HG02885 (cell line): ENCODE measurements around the gene ALG1L2.
"Not testable (repeated sequence)": the region's sequence is repeated elsewhere in the genome, so short reads cannot be mapped to it uniquely, and the experiment has no call there.

Experiments
- ATAC-seq: cut with Tn5 transposase; IDR thresholded peaks from one replicate; pipeline ENCODE4 v1.9.1; 2021; ENCODE audit warnings: mild to moderate bottlenecking; ENCODE audit not compliant: unreplicated experiment, poor library complexity

The ALG1L2 gene

GRCh38 chr3:130081351-130081881 is at the start of gene ALG1L2:
Gene ALG1L2, plus strand, starts transcription at chr3:130081831. Its CDS starts 186 bp downstream, at chr3:130082017.
- ATAC-seq = no peak

DNA sequence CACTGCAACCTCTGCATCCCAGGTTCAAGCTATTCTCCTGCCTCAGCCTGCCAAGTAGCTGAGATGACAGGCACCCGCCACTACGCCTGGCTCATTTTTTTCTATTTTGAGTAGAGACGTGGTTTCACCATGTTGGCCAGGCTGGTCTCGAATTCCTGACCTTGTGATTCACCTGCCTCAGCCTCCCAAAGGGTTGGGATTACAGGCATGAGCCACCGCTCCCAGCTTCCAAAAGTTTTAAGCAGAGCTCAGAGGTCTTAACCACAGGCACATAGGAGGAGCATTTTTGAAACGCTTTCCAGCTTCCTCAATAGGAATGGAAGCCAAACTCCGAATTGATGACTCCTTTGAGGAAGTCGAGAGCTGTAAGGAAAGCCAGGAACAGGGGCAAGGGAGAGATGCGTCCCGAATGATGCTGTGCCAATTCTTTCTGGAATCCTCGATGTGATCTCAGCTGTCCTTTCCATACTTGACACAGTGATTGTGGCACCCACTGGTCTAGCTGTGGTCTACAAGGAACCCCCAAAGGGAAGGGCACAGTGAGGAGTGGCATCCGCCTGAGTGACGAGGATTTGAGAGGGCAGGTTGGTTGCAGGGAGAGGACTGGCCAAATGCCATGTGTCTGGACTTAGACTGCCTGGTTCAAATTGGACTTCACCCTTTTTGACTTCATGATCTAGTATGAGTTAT is 44.4 kb upstream of the ALG1L2 start:
- ATAC-seq = not testable (repeated sequence)

- not testable (repeated sequence) for ATAC-seq
Measured at GRCh38 chr3:130042736-130043135, 38.9 kb upstream of the ALG1L2 start.

DNA sequence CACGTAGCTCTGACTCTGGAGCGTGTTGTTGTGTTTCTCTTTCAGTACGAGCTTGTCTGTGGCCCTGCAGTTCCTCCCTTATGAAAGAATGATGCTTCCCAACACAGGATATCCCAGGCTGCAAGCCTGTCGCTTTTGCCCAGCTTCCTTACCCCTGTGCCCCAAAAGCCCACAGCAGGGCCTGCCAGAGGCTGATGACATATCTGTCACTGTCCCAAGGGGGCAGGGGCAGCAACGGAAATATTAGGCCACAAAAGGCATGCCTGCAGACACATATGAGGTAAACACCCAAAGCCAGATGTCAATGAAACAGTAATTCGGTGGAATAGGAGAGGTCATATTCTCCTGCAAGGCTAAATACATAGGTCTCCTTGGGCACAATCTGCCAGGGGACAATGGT is 38.0 kb upstream of the ALG1L2 start:
- ATAC-seq = not testable (repeated sequence)

GRCh38 chr3:130044370-130044769 is 37.3 kb upstream of the ALG1L2 start:
- no peak for ATAC-seq

DNA sequence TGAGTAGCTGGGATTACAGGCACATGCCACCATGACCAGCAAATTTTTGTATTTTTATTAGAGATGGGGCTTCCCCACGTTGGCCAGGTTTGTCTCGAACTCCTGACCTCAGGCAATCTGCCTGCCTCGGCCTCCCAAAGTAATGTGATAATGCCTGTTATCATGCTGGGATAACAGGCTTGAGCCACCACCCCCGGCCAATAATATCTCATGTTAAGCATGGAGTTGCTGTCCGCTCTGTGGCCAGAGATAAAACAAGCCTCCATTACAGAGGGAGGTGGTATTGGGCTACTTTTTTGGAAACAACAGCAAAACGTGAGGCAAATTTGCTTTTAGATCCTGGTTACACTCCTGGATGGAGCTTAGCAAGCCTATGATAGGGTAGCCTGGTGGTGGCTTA is 32.9 kb upstream of the ALG1L2 start:
- ATAC-seq = no peak

DNA sequence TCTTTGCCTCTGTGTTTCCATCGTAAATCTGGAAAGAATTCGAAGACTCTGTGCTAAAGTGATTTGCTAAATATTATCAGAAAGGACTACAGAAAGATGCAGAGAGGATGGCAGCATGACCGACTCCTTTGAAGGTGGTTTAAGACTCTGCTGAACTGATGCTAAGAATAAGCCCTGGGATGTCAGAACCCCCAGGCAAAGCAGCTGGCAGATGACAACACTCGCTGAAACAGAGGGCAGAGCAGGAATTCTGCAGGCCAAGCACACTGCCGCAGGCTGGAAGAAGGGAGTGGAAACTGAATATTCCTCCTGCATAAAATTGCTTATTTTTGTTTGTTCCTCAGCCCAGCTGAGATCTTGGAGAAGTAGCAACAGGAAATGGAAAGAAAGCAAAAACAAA is 29.3 kb upstream of the ALG1L2 start:
- ATAC-seq = not testable (repeated sequence)

DNA sequence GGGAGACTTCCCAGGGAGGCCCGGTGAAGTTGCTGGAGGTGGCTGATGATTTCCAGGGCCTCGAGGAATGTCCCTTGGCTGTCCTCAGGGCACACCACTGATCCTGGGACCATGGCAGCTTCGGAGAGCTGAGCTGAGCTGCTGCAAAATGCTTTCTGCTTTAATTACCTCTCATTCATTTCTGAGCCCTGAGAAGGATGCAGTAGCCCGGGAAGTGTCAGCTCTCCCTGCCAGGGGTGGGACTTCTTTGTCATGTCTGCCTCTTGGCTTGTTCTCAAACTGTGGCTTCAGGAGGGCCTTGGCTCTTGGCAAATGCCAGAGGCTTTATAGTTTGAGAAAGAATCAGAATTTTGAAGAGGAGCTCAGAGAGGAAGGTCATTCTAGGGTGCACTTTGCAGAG is 28.7 kb upstream of the ALG1L2 start:
- ATAC-seq = not testable (repeated sequence)

DNA sequence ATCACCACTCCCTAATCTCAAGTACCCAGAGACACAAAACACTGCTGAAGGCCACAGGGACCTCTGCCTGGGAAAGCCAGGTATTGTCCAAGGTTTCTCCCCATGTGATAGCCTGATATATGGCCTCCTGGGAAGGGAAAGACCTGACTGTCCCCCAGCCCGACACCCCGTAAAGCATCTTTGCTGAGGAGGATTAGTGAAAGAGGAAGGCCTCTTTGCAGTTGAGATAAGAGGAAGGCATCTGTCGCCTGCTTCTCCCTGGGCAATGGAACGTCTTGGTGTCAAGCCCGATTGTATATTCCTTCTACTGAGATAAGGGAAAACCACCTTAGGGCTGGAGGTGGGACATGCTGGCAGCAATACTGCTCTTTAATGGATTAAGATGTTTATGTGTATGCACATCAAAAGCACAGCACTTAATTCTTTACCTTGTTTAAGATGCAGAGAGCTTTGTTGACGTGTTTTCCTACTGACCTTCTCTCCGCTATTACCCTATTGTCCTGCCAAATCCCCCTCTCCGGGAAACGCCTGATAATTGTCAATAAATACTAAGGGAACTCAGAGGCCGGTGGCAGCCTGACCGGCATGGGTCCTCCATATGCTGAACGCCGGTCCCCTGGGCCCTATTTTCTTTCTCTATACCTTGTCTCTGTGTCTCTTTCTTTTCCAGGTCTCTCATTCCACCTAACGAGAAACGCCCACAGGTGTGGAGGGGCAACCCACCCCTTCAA is 23.9 kb upstream of the ALG1L2 start:
- not testable (repeated sequence) for ATAC-seq

DNA sequence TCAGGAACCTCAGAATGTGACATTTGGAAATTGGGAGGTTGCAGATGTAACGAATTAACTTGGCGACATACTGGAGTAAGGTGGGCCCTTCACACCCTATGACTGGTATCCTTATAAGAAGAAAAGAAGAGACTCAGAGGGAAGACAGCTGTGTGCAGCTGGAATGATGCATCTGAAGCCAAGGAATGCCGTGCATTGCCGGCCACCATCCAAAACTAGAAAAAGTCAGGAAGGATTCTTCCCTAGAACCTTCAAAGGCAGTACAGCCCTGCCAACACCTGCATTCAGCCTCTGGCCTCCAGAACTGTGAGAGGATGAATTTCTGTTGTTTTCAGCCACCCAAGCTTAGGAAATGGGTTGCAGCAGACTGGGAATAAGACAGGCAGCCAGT is 23.4 kb upstream of the ALG1L2 start:
- not testable (repeated sequence) for ATAC-seq

- not testable (repeated sequence) for ATAC-seq
Measured at GRCh38 chr3:130058716-130059115, 22.9 kb upstream of the ALG1L2 start.

- not testable (repeated sequence) for ATAC-seq
Measured at GRCh38 chr3:130059162-130059561, 22.5 kb upstream of the ALG1L2 start.

DNA sequence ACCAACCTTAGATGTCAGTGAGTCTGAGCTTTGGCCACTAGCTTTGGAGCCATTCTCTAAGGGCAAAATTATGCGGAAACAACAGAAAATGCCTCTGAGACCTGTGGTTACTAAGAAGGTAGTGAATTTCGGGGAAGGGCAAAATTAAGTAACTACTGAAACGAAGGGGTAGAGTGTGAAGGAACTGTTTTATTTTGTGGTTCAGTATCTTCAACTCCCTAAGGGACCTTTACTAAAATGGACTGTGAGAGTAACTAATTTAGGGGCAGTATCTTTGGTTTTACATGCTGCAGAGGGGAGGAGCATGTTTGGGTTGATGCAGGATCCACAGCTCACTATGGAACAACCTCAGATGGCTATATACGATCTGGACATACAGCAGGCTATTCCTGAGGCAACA is 8.0 kb upstream of the ALG1L2 start:
- ATAC-seq = no peak

- ATAC-seq = no peak
Measured at GRCh38 chr3:130077636-130078035, 4.0 kb upstream of the ALG1L2 start.

DNA sequence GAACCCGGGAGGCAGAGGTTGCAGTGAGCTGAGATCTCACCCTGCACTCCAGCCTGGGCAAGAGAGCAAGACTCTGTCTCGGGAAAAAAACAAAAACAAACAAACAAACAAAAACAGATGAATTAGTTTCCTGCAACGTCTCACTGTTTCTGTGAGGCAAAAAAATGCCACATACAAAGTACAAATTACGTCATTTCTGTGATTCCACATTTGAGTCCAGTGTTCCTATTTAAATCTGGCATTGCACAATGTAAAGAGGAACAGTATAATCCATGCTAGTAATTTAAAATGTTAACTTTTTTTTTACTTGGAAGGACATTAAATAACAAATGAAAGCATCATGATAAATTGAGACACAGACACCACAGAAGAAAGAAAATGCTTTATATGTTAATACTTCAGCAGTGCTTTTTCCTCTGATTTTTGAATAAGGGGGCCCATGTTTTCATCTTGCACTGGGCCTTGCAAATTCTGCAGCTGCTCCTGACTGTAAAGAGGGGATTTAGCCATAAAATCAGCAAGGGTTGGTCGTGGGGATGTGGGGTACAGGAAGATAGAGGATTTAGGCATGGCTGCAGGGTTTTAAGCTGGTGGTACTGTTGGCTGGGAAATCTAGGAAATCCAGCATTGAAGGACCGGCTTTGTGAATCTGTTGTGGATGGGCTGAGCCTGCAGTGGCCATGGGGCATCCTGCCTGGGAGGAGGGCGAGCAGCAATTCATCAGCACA is 1.9 kb downstream of the ALG1L2 start:
- ATAC-seq = not testable (repeated sequence)

GRCh38 chr3:130084436-130084980 is 2.9 kb downstream of the ALG1L2 start:
- ATAC-seq = no peak

DNA sequence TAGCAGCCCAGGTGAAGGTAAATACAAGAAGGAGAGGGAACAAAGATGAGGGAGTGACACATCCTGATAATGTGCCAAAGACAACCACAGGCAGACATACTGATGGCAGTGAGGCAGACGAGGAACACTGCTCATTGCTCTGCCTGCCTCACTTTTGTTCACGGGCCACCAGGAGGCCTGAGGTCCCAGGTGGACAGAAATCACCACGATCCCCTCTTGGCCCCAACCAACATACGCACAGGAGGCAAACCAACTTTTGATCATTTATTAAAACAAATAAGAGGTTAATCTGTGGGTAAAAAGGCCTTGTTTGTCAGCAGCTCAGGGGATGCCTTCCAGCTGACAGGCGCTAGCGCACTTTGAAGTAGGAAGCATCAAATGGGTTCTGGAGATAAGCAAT is 4.2 kb downstream of the ALG1L2 start:
- no peak for ATAC-seq

GRCh38 chr3:130086628-130087027 is 5.0 kb downstream of the ALG1L2 start:
- not testable (repeated sequence) for ATAC-seq

DNA sequence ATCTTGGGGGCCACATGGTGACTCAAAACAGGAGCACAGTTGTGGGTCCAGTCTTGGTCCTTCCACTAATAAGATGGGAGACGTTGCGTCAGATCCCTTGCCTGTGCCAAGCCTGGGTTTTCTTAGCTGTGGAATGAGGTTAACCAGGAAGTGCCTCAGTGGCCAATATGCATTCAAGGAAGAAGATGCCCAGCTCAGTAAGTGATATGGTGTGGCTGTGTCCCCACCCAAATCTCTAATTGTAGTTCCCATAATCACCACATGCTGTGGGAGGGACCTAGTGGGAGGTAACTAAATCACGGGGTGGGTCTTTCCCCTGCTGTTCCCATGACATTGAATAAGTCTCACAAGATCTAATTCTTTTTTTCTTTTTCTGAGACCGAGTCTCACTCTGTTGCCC is 6.4 kb downstream of the ALG1L2 start:
- no peak for ATAC-seq

GRCh38 chr3:130090681-130091080 is 9.1 kb downstream of the ALG1L2 start:
- ATAC-seq = not testable (repeated sequence)

GRCh38 chr3:130091958-130092357 is 10.3 kb downstream of the ALG1L2 start:
- ATAC-seq = no peak
